HepG2 (cell line): ENCODE data around the gene PKD1L1. TPM values are rescaled to one million over a fixed set of nuclear protein-coding genes. Genes with fewer than 3 reads are reported as not detected.

Source experiments
- ATAC-seq: fragments of 200-7000 bp; cut with Tn5 transposase; 3 replicates; pipeline ENCODE4 v1.9.1; 2020; ENCODE audit warnings: mild to moderate bottlenecking, moderate library complexity
- BruUV-seq: library from RNA; stranded (reverse); fragments of 400-500 nt; replicated peaks from 2 replicates; lab custom pipeline; 2021; lab: Mats Ljungman, UMichigan
- CTCF ChIA-PET: fragments of 300-600 bp; formaldehyde crosslinking; extraction: SDS; loops from one replicate; lab custom pipeline; 2021; ENCODE audit warnings: low total read pairs, inconsistent platforms, low intra/inter-chr PET ratio; lab: Yijun Ruan, JAX
- POLR2A ChIA-PET: fragments of 350-600 bp; sonication (Branson Sonifier 250); formaldehyde crosslinking; loops from one replicate; lab custom pipeline; 2020; ENCODE audit warnings: antibody characterized with exemption, inconsistent platforms; lab: Yijun Ruan, JAX
- DNase-seq: peaks from one replicate; pipeline ENCODE4 v3.0.0-alpha.2; 2015; ENCODE audit warnings: low spot score
- FAIRE-seq: peaks from 3 replicates; lab custom pipeline; 2011; peaks lifted over from hg19 to GRCh38; lab: Jason Lieb, UNC
- H2AFZ ChIP-seq: one replicate; pipeline ENCODE4 v1.6.1; 2011; ENCODE audit warnings: low read length, inconsistent platforms
- H3K27ac ChIP-seq: fragments of 300-600 bp; 3 replicates; pipeline ENCODE4 v1.8.0; 2011; ENCODE audit warnings: mixed run types, mild to moderate bottlenecking, mixed read lengths, low read length, inconsistent platforms; ENCODE audit not compliant: insufficient read depth; ENCODE audit errors: extremely low read length
- H3K27me3 ChIP-seq, 2 experiments: fragments of 200-600 bp in 1 of 2; 2 replicates in 1 of 2; 3 replicates in 1 of 2; pipeline versions ENCODE4 v1.6.0 to v1.8.0; 2011; ENCODE audit warnings: low read length in 2 of 2, mild to moderate bottlenecking in 2 of 2, moderate library complexity in 2 of 2, inconsistent platforms in 1 of 2; ENCODE audit not compliant: insufficient read depth in 2 of 2, control insufficient read depth in 1 of 2
- H3K36me3 ChIP-seq, 2 experiments: fragments of 200-600 bp in 1 of 2; replicated peaks in 1 of 2; 2 replicates in 1 of 2; 3 replicates in 1 of 2; pipeline versions ENCODE4 v1.5.1 to v1.8.0; 2011; ENCODE audit warnings: low read length in 2 of 2, inconsistent platforms in 1 of 2; ENCODE audit not compliant: insufficient read depth in 2 of 2, control insufficient read depth in 1 of 2
- H3K4me1 ChIP-seq: 2 replicates; pipeline ENCODE4 v1.5.1; 2012; ENCODE audit warnings: low read length, inconsistent platforms; ENCODE audit not compliant: insufficient read depth
- H3K4me2 ChIP-seq: 2 replicates; pipeline ENCODE4 v1.6.0; 2011; ENCODE audit warnings: low read depth, low read length, inconsistent platforms
- H3K4me3 ChIP-seq, 3 experiments: fragments of 200-600 bp in 1 of 3; sonication (generic), shearing (Covaris generic) in 1 of 3; replicated peaks in 1 of 3; 2 replicates each; pipeline ENCODE4 v1.5.1; 2011 to 2016; ENCODE audit warnings: low read length in 3 of 3, inconsistent platforms in 2 of 3, low read depth in 2 of 3, mild to moderate bottlenecking in 2 of 3, control low read depth in 1 of 3, mixed read lengths in 1 of 3; ENCODE audit not compliant: insufficient read depth in 1 of 3
- H3K79me2 ChIP-seq: one replicate; pipeline ENCODE4 v1.6.1; 2011; ENCODE audit warnings: low read length, inconsistent platforms; ENCODE audit not compliant: insufficient read depth
- H3K9ac ChIP-seq: 2 replicates; pipeline ENCODE4 v1.6.0; 2011; ENCODE audit warnings: mild to moderate bottlenecking, low read depth, low read length, inconsistent platforms; ENCODE audit not compliant: insufficient read depth
- H3K9me3 ChIP-seq: 2 replicates; pipeline ENCODE4 v1.5.1; 2012; ENCODE audit warnings: mild to moderate bottlenecking, low read length
- H4K20me1 ChIP-seq: 2 replicates; pipeline ENCODE4 v1.6.0; 2011; ENCODE audit warnings: inconsistent platforms, mild to moderate bottlenecking, low read length, moderate library complexity; ENCODE audit not compliant: insufficient read depth
- AGO1 ChIP-seq: fragments of 200-400 bp; formaldehyde crosslinking; IDR thresholded peaks from 2 replicates; pipeline ENCODE4 v1.6.1; 2017; ENCODE audit warnings: mild to moderate bottlenecking, low read depth, low read length, moderate library complexity; ENCODE audit not compliant: poor library complexity, severe bottlenecking
- NCOA1 ChIP-seq: sonication (generic); formaldehyde crosslinking; IDR thresholded peaks from 2 replicates; pipeline ENCODE4 v1.9.0; 2021; ENCODE audit warnings: missing genetic modification reagents
- RBM22 ChIP-seq: fragments of 200-400 bp; formaldehyde crosslinking; optimal IDR thresholded peaks from 2 replicates; pipeline ENCODE3; 2017; ENCODE audit warnings: mild to moderate bottlenecking, low read length, moderate library complexity
- REXO4 ChIP-seq: sonication (generic); formaldehyde crosslinking; IDR thresholded peaks from 2 replicates; pipeline ENCODE4 v1.8.0; 2022; ENCODE audit warnings: missing genetic modification reagents, mild to moderate bottlenecking, borderline replicate concordance
- ZKSCAN1 ChIP-seq: fragments of 150-350 bp; IDR thresholded peaks from 2 replicates; pipeline ENCODE4 v1.6.1; 2014; ENCODE audit warnings: low read length
- ZNF282 ChIP-seq: fragments of 450-650 bp; IDR thresholded peaks from 2 replicates; pipeline ENCODE4 v1.6.1; 2018; ENCODE audit not compliant: partially characterized antibody
- ZNF335 ChIP-seq: sonication (generic); formaldehyde crosslinking; IDR thresholded peaks from 2 replicates; pipeline ENCODE4 v1.4.0; 2020; ENCODE audit warnings: missing genetic modification reagents
- ZNF382 ChIP-seq: sonication (generic); formaldehyde crosslinking; IDR thresholded peaks from 2 replicates; pipeline ENCODE4 v1.5.0; 2020; ENCODE audit warnings: missing genetic modification reagents, mild to moderate bottlenecking, borderline replicate concordance
- WGBS: methylation state at CpG from one replicate; pipeline ENCODE4 v1.1.6; 2017; ENCODE audit warnings: low lambda C conversion rate; 5-methylcytosine and 5-hydroxymethylcytosine counted together
- in situ Hi-C: cut with HindIII; loops from 2 replicates; pipeline ENCODE4 v1.10.0; 2017; ENCODE audit warnings: low pct_unique_long_range_greater_than_20kb; ENCODE audit not compliant: extremely low pct_ligation_motif_present
- intact Hi-C: fragments of 100-400 bp; cut with micrococcal nuclease; formaldehyde crosslinking; loops from one replicate; pipeline ENCODE4 v1.10.0; 2022; ENCODE audit not compliant: unreplicated experiment
- polyA plus RNA-seq, 8 experiments: library from polyadenylated mRNA; depleted of rRNA in 3 of 8; stranded (reverse) in 7 of 8; unstranded in 1 of 8; fragments of >200 nt; fragmentation: Illumina TruSeq in 4 of 8; extraction: Trizol in 4 of 8; gene quantifications; 2 replicates each; pipeline versions ENCODE4 v1.2.1 to v1.2.3, GENCODE V29; 2011 to 2016; ENCODE audit warnings: low read depth in 4 of 8, missing spikeins in 1 of 8, mixed read lengths in 1 of 8; ENCODE audit not compliant: insufficient read depth in 1 of 8
- total RNA-seq, 5 experiments: library from RNA; depleted of rRNA; stranded (reverse); fragments of >200 nt; fragmentation: Illumina TruSeq; extraction: Trizol; gene quantifications; 2 replicates each; pipeline ENCODE4 v1.2.3, GENCODE V29; 2016; ENCODE audit warnings: low read depth in 1 of 5
- TF ChIP-seq, protein P1 (sequence below): sonication (generic); formaldehyde crosslinking; IDR thresholded peaks from 2 replicates; pipeline ENCODE4 v1.4.0; 2020; ENCODE audit warnings: missing genetic modification reagents

Gene PKD1L1
- total and polyA plus RNA-seq, 2 of the 13 experiments (the other 11 are each of a cell fraction or from before 2014, with no cell fraction given), result 0.01 TPM; not detected in 1

DNA sequence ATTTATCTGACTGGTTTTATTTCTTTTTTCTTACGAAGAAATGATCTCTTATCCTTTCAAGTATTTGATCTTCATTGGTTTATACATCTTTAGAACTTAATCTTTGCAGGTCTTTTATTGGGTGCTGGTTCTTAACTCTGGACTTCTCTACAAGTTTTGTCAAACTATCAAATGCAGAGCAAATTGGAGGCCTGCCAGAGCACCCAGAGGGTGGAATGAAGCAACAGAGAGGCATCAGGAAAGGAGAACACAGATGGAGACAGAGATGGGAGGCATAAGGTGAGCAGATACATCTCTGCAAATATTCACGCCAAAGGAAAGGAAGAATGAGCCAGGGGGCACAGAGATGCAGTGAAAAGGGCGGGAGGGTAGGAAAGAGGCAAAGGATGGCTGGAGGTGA is 130.3 kb downstream of the PKD1L1 start (continued):
- TF ChIP-seq ZNF335 (CRISPR knock-in tag) (no peak), REXO4 (no peak), NCOA1 (CRISPR knock-in tag) (no peak), ZNF282 (no peak)
- TF ChIP-seq, protein P1, sequence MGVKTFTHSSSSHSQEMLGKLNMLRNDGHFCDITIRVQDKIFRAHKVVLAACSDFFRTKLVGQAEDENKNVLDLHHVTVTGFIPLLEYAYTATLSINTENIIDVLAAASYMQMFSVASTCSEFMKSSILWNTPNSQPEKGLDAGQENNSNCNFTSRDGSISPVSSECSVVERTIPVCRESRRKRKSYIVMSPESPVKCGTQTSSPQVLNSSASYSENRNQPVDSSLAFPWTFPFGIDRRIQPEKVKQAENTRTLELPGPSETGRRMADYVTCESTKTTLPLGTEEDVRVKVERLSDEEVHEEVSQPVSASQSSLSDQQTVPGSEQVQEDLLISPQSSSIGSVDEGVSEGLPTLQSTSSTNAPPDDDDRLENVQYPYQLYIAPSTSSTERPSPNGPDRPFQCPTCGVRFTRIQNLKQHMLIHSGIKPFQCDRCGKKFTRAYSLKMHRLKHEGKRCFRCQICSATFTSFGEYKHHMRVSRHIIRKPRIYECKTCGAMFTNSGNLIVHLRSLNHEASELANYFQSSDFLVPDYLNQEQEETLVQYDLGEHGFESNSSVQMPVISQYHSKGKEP (CRISPR knock-in tag), result no peak

DNA sequence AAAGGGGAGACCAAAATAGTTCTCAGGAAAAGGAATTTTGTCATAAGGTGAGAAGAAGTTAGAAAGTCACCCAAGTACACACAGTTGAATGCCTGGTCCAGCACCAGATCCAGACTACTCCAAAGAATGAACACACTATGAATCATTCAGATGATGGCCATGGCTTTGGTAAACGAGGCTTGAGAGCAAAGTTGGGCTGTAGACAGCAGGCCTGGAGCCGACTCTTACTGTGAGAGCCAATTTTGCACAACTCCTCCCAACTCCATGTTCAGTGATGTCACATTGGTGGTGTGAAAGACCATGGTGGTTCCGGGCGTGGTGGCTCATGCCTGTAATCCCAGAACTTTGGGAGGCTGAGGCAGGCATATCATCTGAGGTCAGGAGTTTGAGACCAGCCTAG is 131.6 kb downstream of the PKD1L1 start:
- ChIA-PET CTCF (no interaction called here), POLR2A (no interaction called here)
- no peak overlapping the region for H3K27ac ChIP-seq
- H3K4me1 ChIP-seq, result peaks cover 44% of the 10 kb centered on the region
- H3K4me3 ChIP-seq, result no peak overlapping the region
- H4K20me1 ChIP-seq, result no peaks in the 10 kb centered on the region
- no peaks in the 10 kb centered on the region for H3K79me2 ChIP-seq
- 87% methylated on average over 3 of the region's 4 CpGs for WGBS
- peak; percentile 35 for DNase-seq
- BruUV-seq, result no TSS peak
- in situ Hi-C loops (no loop called here), intact Hi-C loops (loop anchor here (5.0 to 10.0 kb wide), 3 partner anchors 212 to 369 kb away; partner anchors contain the start of gene TNS3)
- H3K36me3 ChIP-seq, result no peaks in the 10 kb centered on the region
- no peak for FAIRE-seq
- no peak for ATAC-seq
- no peaks in the 10 kb centered on the region for H3K27me3 ChIP-seq
- no peak overlapping the region for H2AFZ ChIP-seq
- H3K4me2 ChIP-seq, result no peak overlapping the region
- no peaks in the 10 kb centered on the region for H3K9me3 ChIP-seq
- TF ChIP-seq ZKSCAN1, result no peak
- TF ChIP-seq ZNF382 (CRISPR knock-in tag), result no peak
- TF ChIP-seq RBM22, result no peak
- TF ChIP-seq AGO1, result no peak
- no peak overlapping the region for H3K9ac ChIP-seq
